Activated CD8-positive, alpha-beta memory T cell treated with anti-CD3 and anti-CD28 coated beads, Interleukin-2, amount 50 U/mL, for 48 hours (primary cell): ENCODE measurements around the gene MICAL2.
A peak's percentile ranks its signal among the peaks of the same experiment; 100 is the strongest.

Experiments
- DNase-seq: peaks from one replicate; pipeline ENCODE4 v3.0.0-alpha.2; 2020

Gene MICAL2

GRCh38 chr11:12216671-12217374, 106.4 kb downstream of the MICAL2 start:
- DNase-seq: no peak

- no peak for DNase-seq
Measured at GRCh38 chr11:12217879-12218278, 107.5 kb downstream of the MICAL2 start.

- no peak for DNase-seq
Measured at GRCh38 chr11:12218909-12219308, 108.5 kb downstream of the MICAL2 start.

GRCh38 chr11:12219757-12220156, 109.4 kb downstream of the MICAL2 start:
- no peak for DNase-seq

GRCh38 chr11:12220305-12220704, 109.9 kb downstream of the MICAL2 start:
- no peak for DNase-seq

GRCh38 chr11:12221051-12221535, 110.7 kb downstream of the MICAL2 start:
- no peak for DNase-seq

- DNase-seq: no peak
Measured at GRCh38 chr11:12222055-12222792, 111.8 kb downstream of the MICAL2 start.

GRCh38 chr11:12223771-12224536, 113.6 kb downstream of the MICAL2 start:
- DNase-seq: no peak

GRCh38 chr11:12224537-12224893, 114.1 kb downstream of the MICAL2 start:
- peak; percentile 92 for DNase-seq

- no peak for DNase-seq
Measured at GRCh38 chr11:12225046-12225739, 114.8 kb downstream of the MICAL2 start.

GRCh38 chr11:12226093-12226492, 115.7 kb downstream of the MICAL2 start:
- no peak for DNase-seq

- no peak for DNase-seq
Measured at GRCh38 chr11:12229450-12230229, 119.2 kb downstream of the MICAL2 start.

GRCh38 chr11:12232160-12232559, 121.8 kb downstream of the MICAL2 start:
- no peak for DNase-seq

- DNase-seq: no peak
Measured at GRCh38 chr11:12232817-12233601, 122.6 kb downstream of the MICAL2 start.

GRCh38 chr11:12233602-12233925, 123.2 kb downstream of the MICAL2 start:
- DNase-seq: no peak

- DNase-seq: no peak
Measured at GRCh38 chr11:12234221-12234620, 123.8 kb downstream of the MICAL2 start.

GRCh38 chr11:12235080-12235479, 124.7 kb downstream of the MICAL2 start:
- DNase-seq: no peak

- no peak for DNase-seq
Measured at GRCh38 chr11:12235553-12235946, 125.2 kb downstream of the MICAL2 start.

- peak; percentile 73 for DNase-seq
Measured at GRCh38 chr11:12235947-12236743, 125.8 kb downstream of the MICAL2 start.

- DNase-seq: no peak
Measured at GRCh38 chr11:12236744-12237101, 126.3 kb downstream of the MICAL2 start.

GRCh38 chr11:12237381-12237784, 127.0 kb downstream of the MICAL2 start:
- no peak for DNase-seq
